ENCODE data around the gene SH2B3.

Gene SH2B3

DNA sequence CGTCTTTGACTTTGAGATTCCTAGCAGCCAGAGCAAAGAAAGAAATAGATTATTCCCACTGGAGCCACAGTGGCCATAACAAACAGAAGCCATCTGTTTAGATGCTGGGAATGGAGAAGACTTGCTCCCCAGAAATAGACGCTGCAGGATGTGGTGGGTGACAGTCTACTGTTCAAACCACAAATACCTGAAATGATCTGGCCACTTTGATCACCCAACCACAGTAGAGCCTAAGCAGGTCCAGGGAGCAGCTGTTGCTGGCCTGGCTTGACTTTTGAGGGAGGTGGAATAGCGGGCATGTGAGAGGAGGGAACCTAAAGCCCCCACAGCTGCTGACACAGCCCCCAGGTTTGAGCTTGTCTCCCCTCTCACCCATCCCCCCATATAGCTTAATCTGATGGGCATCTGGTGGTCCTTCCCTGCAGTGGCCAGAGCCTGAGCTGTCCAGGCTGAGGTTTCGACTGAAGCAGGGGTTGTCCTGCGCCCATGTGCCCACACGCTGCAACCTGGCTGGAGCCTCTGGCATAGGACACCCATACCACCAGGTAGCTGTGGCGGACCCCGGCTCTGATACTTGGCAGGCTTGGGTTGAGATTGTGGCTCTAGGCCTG, 38.7 kb downstream of the SH2B3 start:
- H3K4me3 ChIP-seq (ENCODE audit: low read depth, low read length): no peak overlapping the region
- in situ Hi-C loops (cut with HindIII; ENCODE audit: low pct_ligation_motif_present, low sequenced_read_pairs): no loop called here
- H3K27ac ChIP-seq: no peak overlapping the region
- peaks cover 63% of the 10 kb centered on the region for H3K36me3 ChIP-seq (replicated peaks)
- TF ChIP-seq, protein P1, sequence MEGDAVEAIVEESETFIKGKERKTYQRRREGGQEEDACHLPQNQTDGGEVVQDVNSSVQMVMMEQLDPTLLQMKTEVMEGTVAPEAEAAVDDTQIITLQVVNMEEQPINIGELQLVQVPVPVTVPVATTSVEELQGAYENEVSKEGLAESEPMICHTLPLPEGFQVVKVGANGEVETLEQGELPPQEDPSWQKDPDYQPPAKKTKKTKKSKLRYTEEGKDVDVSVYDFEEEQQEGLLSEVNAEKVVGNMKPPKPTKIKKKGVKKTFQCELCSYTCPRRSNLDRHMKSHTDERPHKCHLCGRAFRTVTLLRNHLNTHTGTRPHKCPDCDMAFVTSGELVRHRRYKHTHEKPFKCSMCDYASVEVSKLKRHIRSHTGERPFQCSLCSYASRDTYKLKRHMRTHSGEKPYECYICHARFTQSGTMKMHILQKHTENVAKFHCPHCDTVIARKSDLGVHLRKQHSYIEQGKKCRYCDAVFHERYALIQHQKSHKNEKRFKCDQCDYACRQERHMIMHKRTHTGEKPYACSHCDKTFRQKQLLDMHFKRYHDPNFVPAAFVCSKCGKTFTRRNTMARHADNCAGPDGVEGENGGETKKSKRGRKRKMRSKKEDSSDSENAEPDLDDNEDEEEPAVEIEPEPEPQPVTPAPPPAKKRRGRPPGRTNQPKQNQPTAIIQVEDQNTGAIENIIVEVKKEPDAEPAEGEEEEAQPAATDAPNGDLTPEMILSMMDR (IDR thresholded peaks at IDR 0.05; ENCODE audit: low read depth, low read length, missing control alignments): no peak
- no peak for DNase-seq
- H3K27me3 ChIP-seq (replicated peaks): no peaks in the 10 kb centered on the region

DNA sequence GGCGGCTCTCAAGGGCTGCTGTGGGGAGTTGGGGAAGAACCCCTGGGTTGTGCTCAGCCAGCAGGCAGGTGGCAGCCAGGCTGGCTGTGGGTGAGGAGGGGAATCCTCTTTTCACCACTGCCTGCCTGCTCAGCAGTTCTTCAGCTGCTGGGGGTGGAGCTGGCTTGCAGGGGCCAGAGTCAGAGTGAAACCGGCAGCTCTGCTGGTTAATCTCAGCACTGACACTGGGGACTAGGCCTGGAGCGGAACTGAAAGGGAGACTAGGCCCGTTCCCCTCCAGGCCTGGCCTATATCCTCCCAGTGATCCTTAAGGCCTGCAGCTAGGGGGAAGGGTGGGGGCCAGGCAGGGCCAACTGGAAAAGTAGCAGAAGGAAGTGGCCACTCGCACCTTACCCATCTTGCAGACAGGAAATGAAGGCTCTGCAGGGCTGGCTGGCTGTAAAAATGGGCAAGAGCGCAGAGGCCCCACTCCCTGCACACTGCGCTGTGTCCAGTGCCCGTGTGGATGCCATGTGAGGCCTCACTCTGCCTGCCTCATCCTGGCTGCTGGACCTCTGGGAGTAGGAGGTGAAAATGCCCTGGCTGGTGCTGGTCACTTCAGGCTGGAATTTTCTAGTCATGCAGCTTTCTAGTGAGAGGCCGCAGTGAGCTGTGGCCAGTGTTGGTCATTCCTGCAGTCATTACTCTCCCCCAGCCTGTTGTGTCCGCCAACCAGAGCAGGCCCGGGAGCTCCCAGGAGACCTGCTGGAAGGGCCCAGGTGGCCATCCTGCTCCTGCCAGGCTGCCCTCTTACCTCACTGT, 39.4 kb downstream of the SH2B3 start:
- peaks cover 66% of the 10 kb centered on the region for H3K36me3 ChIP-seq (replicated peaks)
- TF ChIP-seq, protein P1 (IDR thresholded peaks at IDR 0.05; ENCODE audit: low read depth, low read length, missing control alignments): no peak
- in situ Hi-C loops (cut with HindIII; ENCODE audit: low pct_ligation_motif_present, low sequenced_read_pairs): no loop called here
- peak overlapping the region; percentile 8 for H3K27ac ChIP-seq
- no peak overlapping the region for H3K4me3 ChIP-seq (ENCODE audit: low read depth, low read length)
- no peak for DNase-seq
- H3K27me3 ChIP-seq (replicated peaks): no peaks in the 10 kb centered on the region

DNA sequence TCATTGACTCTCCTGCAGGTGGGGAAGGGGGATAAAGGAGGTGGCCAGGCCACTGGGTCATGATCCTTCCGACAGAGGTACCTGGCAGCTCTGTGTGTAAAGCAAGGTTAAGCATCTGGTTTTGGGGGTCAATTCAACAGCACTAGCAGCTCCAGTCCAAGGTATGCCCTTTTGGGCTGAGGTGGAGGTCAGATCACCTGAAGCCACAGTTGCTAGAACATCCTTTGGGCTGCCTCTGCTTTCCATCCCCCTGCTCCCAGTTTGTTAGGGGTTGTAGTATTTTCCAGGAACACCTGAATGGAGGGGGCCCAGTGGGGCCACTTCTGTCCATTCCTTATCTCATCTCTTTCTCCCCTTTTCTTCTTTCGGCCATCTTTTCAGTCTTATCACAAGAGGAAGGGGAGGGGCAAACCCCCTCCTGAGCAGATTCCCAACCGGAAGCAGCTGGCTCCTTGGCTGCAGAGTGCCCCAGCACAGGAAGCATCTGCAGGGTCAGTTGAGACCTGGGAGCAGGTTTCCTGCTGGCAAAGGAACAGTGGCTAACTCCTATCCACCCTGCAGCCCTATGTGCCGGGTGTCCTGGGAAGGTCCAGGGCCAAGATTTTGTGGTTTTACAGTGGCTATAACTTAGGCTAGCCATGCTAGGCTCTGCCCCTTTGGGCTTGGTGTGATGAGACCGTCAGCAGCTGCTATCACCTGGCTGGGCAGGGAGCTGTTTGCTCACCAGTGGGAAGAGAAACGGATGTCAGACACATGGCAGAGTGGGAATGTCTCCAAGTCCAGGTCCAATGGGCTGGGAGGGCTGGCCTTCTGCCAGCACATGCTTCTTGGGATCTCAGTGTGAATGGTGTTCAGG, 40.2 kb downstream of the SH2B3 start:
- in situ Hi-C loops (cut with HindIII; ENCODE audit: low pct_ligation_motif_present, low sequenced_read_pairs): no loop called here
- Histone ChIP-seq H3K4me3 (ENCODE audit: low read depth, low read length) (no peak overlapping the region), H3K27ac (peak overlapping the region; percentile 8), H3K27me3 (replicated peaks) (no peaks in the 10 kb centered on the region), H3K36me3 (replicated peaks) (peaks cover 65% of the 10 kb centered on the region)
- DNase-seq: no peak
- TF ChIP-seq, protein P1 (IDR thresholded peaks at IDR 0.05; ENCODE audit: low read depth, low read length, missing control alignments): no peak

DNA sequence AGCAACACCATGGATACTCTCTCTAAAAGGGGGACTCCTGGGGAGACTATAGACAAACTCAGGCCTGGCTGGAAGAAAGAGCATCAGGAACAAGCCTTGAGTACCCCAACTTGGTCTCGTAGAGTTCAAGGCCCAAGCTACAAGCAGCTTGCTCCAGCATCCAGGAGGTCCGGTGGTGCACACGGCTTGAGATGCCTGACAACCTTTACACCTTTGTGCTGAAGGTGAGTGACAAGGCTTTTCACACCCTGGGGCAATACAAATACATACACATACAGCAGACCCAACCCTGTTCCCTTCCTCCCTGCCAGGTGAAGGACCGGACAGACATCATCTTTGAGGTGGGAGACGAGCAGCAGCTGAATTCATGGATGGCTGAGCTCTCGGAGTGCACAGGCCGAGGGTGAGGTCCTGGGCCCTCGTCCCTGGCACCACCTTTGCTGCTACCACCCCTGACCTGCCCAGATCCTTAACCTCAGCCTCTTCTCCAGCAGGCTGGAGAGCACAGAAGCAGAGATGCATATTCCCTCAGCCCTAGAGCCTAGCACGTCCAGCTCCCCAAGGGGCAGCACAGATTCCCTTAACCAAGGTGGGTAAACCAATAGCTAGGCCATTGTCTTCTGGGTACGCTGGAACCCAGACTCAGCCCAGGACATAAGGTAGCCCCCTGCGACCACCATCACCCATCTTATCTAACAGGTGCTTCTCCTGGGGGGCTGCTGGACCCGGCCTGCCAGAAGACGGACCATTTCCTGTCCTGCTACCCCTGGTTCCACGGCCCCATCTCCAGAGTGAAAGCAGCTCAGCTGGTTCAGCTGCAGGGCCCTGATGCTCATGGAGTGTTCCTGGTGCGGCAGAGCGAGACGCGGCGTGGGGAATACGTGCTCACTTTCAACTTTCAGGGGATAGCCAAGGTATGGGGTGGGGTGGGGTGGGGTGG, 41.2 kb downstream of the SH2B3 start:
- Histone ChIP-seq H3K36me3 (replicated peaks) (peaks cover 63% of the 10 kb centered on the region), H3K27me3 (replicated peaks) (no peaks in the 10 kb centered on the region), H3K27ac (no peak overlapping the region), H3K4me3 (ENCODE audit: low read depth, low read length) (no peak overlapping the region)
- TF ChIP-seq, protein P1 (IDR thresholded peaks at IDR 0.05; ENCODE audit: low read depth, low read length, missing control alignments): no peak
- DNase-seq: no peak
- in situ Hi-C loops (cut with HindIII; ENCODE audit: low pct_ligation_motif_present, low sequenced_read_pairs): no loop called here

DNA sequence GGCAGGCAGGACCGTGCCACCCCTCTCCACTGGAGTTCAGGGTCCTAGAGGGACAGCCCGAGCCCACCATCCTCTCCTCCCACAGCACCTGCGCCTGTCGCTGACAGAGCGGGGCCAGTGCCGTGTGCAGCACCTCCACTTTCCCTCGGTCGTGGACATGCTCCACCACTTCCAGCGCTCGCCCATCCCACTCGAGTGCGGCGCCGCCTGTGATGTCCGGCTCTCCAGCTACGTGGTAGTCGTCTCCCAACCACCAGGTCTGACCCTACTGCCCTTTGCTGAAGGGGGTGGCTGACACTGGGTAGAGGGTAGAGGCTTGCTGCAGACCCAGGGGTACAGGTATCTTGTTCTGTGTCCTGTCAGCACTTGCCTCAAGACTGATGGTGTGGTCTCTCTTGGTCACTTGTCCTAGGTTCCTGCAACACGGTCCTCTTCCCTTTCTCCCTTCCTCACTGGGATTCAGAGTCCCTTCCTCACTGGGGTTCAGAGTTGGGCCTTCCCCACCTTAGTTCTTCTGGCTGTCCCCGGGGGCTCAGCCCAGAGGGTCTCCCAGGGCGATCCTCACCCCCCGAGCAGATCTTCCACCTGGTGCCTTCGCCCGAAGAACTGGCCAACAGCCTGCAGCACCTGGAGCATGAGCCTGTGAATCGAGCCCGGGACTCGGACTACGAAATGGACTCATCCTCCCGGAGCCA, 42.0 kb downstream of the SH2B3 start:
- Histone ChIP-seq H3K36me3 (replicated peaks) (peaks cover 56% of the 10 kb centered on the region), H3K4me3 (ENCODE audit: low read depth, low read length) (no peak overlapping the region), H3K27ac (no peak overlapping the region), H3K27me3 (replicated peaks) (no peaks in the 10 kb centered on the region)
- in situ Hi-C loops (cut with HindIII; ENCODE audit: low pct_ligation_motif_present, low sequenced_read_pairs): no loop called here
- TF ChIP-seq, protein P1 (IDR thresholded peaks at IDR 0.05; ENCODE audit: low read depth, low read length, missing control alignments): no peak
- no peak for DNase-seq

Data from brain microvascular endothelial cell (primary cell).